NT2/D1 (cell line): ENCODE data around the gene ETFBKMT.
"Not testable (repeated sequence)": the region's sequence is repeated elsewhere in the genome, so short reads cannot be mapped to it uniquely, and the experiment has no call there.

ENCODE experiments used
- DNase-seq: peaks from one replicate; pipeline ENCODE4 v3.0.0-alpha.2; 2011; ENCODE audit warnings: low read depth, low spot score
- H3K27me3 ChIP-seq: 2 replicates; pipeline ENCODE4 v1.6.0; 2011; ENCODE audit warnings: mild to moderate bottlenecking; ENCODE audit not compliant: insufficient read length, insufficient read depth
- H3K36me3 ChIP-seq: 2 replicates; pipeline ENCODE4 v1.6.1; 2011; ENCODE audit warnings: mild to moderate bottlenecking, low read length, mixed read lengths; ENCODE audit not compliant: insufficient read depth, insufficient read length
- H3K4me1 ChIP-seq: 2 replicates; pipeline ENCODE4 v1.5.1; 2011; ENCODE audit not compliant: insufficient read depth, insufficient read length
- H3K4me3 ChIP-seq: 2 replicates; pipeline ENCODE4 v1.5.1; 2011; ENCODE audit warnings: low read depth; ENCODE audit not compliant: insufficient read length
- H3K9ac ChIP-seq: 2 replicates; pipeline ENCODE4 v1.6.0; 2011; ENCODE audit warnings: low read depth; ENCODE audit not compliant: insufficient read length
- H3K9me3 ChIP-seq: 2 replicates; pipeline ENCODE4 v1.5.1; 2011; ENCODE audit warnings: mild to moderate bottlenecking, low read length; ENCODE audit not compliant: insufficient read depth
- SUZ12 ChIP-seq: IDR thresholded peaks from 2 replicates; pipeline ENCODE4 v1.6.1; 2011; ENCODE audit not compliant: insufficient read length, insufficient read depth; ENCODE audit errors: extremely low read depth
- YY1 ChIP-seq: IDR thresholded peaks from 2 replicates; pipeline ENCODE4 v1.6.1; 2011; ENCODE audit not compliant: insufficient read length, insufficient read depth
- ZNF274 ChIP-seq: IDR thresholded peaks from 2 replicates; pipeline ENCODE4 v1.6.1; 2011; ENCODE audit warnings: mild to moderate bottlenecking, low read depth, low read length

The ETFBKMT gene

GRCh38 chr12:31658471-31659086 is 909 bp upstream of the ETFBKMT start:
- DNase-seq = no peak
- Histone ChIP-seq H3K9ac (peak overlapping the region; percentile 4), H3K36me3 (no peaks in the 10 kb centered on the region), H3K4me1 (no peaks in the 10 kb centered on the region), H3K9me3 (no peaks in the 10 kb centered on the region), H3K27me3 (no peaks in the 10 kb centered on the region), H3K4me3 (peak overlapping the region; percentile 68)
- no peak for TF ChIP-seq SUZ12
- TF ChIP-seq ZNF274 = no peak
- TF ChIP-seq YY1 = no peak

- Histone ChIP-seq H3K9ac (no peak overlapping the region), H3K9me3 (peaks cover 15% of the 10 kb centered on the region), H3K4me1 (no peaks in the 10 kb centered on the region), H3K27me3 (no peaks in the 10 kb centered on the region), H3K36me3 (no peaks in the 10 kb centered on the region), H3K4me3 (no peak overlapping the region)
- no peak for DNase-seq
- TF ChIP-seq ZNF274 = no peak
- no peak for TF ChIP-seq YY1
- TF ChIP-seq SUZ12 = no peak
These were observed 2.8 kb downstream of the ETFBKMT start for GRCh38 chr12:31662176-31662849.

- no peaks in the 10 kb centered on the region for H3K27me3 ChIP-seq
- no peaks in the 10 kb centered on the region for H3K4me1 ChIP-seq
- no peak overlapping the region for H3K9ac ChIP-seq
- TF ChIP-seq YY1 (no peak), ZNF274 (no peak), SUZ12 (no peak)
- H3K9me3 ChIP-seq = peaks cover 25% of the 10 kb centered on the region
- DNase-seq = no peak
- H3K4me3 ChIP-seq = no peak overlapping the region
- H3K36me3 ChIP-seq = no peaks in the 10 kb centered on the region
These were observed 4.1 kb downstream of the ETFBKMT start for GRCh38 chr12:31663576-31663975.

GRCh38 chr12:31664038-31664437 is 4.5 kb downstream of the ETFBKMT start:
- no peak for TF ChIP-seq YY1
- no peak for TF ChIP-seq ZNF274
- no peak for TF ChIP-seq SUZ12

GRCh38 chr12:31669020-31669419 is 9.5 kb downstream of the ETFBKMT start:
- H3K36me3 ChIP-seq = no peaks in the 10 kb centered on the region
- TF ChIP-seq YY1 = no peak
- no peak for TF ChIP-seq ZNF274
- no peak for TF ChIP-seq SUZ12
- H3K4me3 ChIP-seq = no peak overlapping the region
- no peak overlapping the region for H3K9ac ChIP-seq
- H3K4me1 ChIP-seq = no peaks in the 10 kb centered on the region
- peaks cover 57% of the 10 kb centered on the region for H3K9me3 ChIP-seq
- no peaks in the 10 kb centered on the region for H3K27me3 ChIP-seq
- no peak for DNase-seq

More at GRCh38 chr12:31664038-31664437, 4.5 kb downstream of the ETFBKMT start:
- no peaks in the 10 kb centered on the region for H3K27me3 ChIP-seq
- H3K9ac ChIP-seq = no peak overlapping the region
- peaks cover 30% of the 10 kb centered on the region for H3K9me3 ChIP-seq
- H3K4me3 ChIP-seq = no peak overlapping the region
- no peaks in the 10 kb centered on the region for H3K36me3 ChIP-seq
- no peak for DNase-seq
- H3K4me1 ChIP-seq = no peaks in the 10 kb centered on the region

- peaks cover 62% of the 10 kb centered on the region for H3K9me3 ChIP-seq
- not testable (repeated sequence) for H3K9ac ChIP-seq
These were observed 10.1 kb downstream of the ETFBKMT start for GRCh38 chr12:31669582-31669981.

GRCh38 chr12:31672521-31672920 is 13.0 kb downstream of the ETFBKMT start:
- Histone ChIP-seq H3K9me3 (peaks cover 52% of the 10 kb centered on the region), H3K4me3 (no peak overlapping the region), H3K4me1 (no peaks in the 10 kb centered on the region), H3K9ac (no peak overlapping the region), H3K36me3 (no peaks in the 10 kb centered on the region), H3K27me3 (no peaks in the 10 kb centered on the region)
- no peak for DNase-seq
- TF ChIP-seq YY1 (no peak), ZNF274 (no peak), SUZ12 (no peak)

More at GRCh38 chr12:31669582-31669981, 10.1 kb downstream of the ETFBKMT start:
- not testable (repeated sequence) for H3K4me3 ChIP-seq, H3K4me1 ChIP-seq, DNase-seq, H3K27me3 ChIP-seq, H3K36me3 ChIP-seq
